ENCODE data around the gene FMO5. TPM values are rescaled to one million over a fixed set of nuclear protein-coding genes. Genes with fewer than 3 reads are reported as not detected.
"Not testable (repeated sequence)": the region's sequence is repeated elsewhere in the genome, so short reads cannot be mapped to it uniquely, and the experiment has no call there.

The FMO5 gene
- total RNA-seq, 2 donors from 2014 or later = 0.86 to 1.1 TPM

GRCh38 chr1:147243228-147243685 is 18.1 kb upstream of the FMO5 start:
- peaks cover 0 to 17% of the 10 kb centered on the region in 2 donors for H3K4me1 ChIP-seq
- no peak for DNase-seq (ENCODE audit: low spot score)
- H3K27ac ChIP-seq = peak overlapping the region; percentile 92 to 95
- H3K4me3 ChIP-seq = peak overlapping the region; percentile 87 to 94
- TF ChIP-seq, protein P1, sequence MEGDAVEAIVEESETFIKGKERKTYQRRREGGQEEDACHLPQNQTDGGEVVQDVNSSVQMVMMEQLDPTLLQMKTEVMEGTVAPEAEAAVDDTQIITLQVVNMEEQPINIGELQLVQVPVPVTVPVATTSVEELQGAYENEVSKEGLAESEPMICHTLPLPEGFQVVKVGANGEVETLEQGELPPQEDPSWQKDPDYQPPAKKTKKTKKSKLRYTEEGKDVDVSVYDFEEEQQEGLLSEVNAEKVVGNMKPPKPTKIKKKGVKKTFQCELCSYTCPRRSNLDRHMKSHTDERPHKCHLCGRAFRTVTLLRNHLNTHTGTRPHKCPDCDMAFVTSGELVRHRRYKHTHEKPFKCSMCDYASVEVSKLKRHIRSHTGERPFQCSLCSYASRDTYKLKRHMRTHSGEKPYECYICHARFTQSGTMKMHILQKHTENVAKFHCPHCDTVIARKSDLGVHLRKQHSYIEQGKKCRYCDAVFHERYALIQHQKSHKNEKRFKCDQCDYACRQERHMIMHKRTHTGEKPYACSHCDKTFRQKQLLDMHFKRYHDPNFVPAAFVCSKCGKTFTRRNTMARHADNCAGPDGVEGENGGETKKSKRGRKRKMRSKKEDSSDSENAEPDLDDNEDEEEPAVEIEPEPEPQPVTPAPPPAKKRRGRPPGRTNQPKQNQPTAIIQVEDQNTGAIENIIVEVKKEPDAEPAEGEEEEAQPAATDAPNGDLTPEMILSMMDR (IDR thresholded peaks at IDR 0.05) = no peak
- H3K36me3 ChIP-seq = no peaks in the 10 kb centered on the region
- no peaks in the 10 kb centered on the region for H3K27me3 ChIP-seq
- no peaks in the 10 kb centered on the region for H3K9me3 ChIP-seq

GRCh38 chr1:147242449-147243227 is 17.5 kb upstream of the FMO5 start, which contains the start of gene CHD1L:
TSS of gene CHD1L (plus strand) at chr1:147242684. CDS start at chr1:147242704, 20 bp downstream.
- peak within 1 kb of the TSS; percentile 92 to 95 for H3K27ac ChIP-seq
- H3K4me1 ChIP-seq = peaks cover 0 to 17% of the 10 kb centered on the region in 2 donors
- H3K27me3 ChIP-seq = no peaks in the 10 kb centered on the region
- no peaks in the 10 kb centered on the region for H3K9me3 ChIP-seq
- peak; percentile 95 for DNase-seq (ENCODE audit: low spot score)
- TF ChIP-seq, protein P1 (IDR thresholded peaks at IDR 0.05) = peak; percentile 76 to 77
- H3K4me3 ChIP-seq = peak within 1 kb of the TSS; percentile 87 to 94
- H3K36me3 ChIP-seq = no peaks in the 10 kb centered on the region

DNA sequence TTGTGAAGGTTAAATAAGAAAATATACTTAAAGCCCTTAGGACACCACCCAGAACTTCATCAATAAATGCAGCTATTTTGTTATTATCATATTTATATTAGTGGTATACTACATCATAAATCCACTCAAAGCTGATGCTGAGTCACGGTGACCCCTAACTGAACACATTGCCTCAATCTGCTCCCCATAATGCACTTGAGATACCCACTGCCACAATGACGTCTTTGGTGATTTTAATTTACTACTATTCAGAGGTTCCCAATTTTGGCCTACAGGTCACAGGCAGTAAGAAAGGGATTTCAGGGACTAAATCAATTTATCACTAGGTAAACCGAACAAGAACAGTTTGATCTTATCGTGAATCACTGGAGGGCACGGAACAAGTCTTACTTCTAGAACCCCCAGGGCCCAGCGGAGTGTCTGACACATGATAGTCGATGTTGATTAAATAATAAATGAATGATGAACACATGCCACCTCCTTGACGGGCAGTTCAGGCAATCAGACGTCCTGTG is 16.9 kb upstream of the FMO5 start:
- Histone ChIP-seq H3K27ac (peak overlapping the region; percentile 92 to 95), H3K36me3 (no peaks in the 10 kb centered on the region), H3K4me3 (peak overlapping the region; percentile 87 to 94), H3K27me3 (no peaks in the 10 kb centered on the region), H3K9me3 (no peaks in the 10 kb centered on the region), H3K4me1 (peaks cover 0 to 11% of the 10 kb centered on the region in 2 donors)
- TF ChIP-seq, protein P1 (IDR thresholded peaks at IDR 0.05) = no peak
- DNase-seq (ENCODE audit: low spot score) = no peak

DNA sequence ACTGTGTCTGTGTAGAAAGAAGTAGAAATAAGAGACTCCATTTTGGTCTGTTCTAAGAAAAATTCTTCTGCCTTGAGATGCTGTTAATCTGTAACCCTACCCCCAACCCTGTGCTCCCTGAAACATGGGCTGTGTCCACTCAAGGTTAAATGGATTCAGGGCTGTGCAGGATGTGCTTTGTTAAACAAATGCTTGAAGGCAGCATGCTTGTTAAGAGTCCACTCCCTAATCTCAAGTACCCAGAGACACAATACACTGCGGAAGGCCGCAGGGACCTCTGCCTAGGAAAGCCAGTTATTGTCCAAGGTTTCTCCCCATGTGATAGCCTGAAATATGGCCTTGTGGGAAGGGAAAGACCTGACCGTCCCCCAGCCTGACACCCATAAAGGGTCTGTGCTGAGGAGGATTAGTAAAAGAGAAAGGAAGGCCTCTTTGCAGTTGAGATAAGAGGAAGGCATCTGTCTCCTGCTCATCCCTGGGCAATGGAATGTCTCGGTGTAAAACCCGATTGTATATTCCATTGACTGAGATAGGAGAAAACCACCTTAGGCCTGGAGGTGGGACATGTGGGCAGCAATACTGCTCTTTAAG is 15.1 kb upstream of the FMO5 start:
- H3K36me3 ChIP-seq; H3K4me1 ChIP-seq; H3K4me3 ChIP-seq; H3K9me3 ChIP-seq; H3K27ac ChIP-seq; DNase-seq (ENCODE audit: low spot score); H3K27me3 ChIP-seq: not testable (repeated sequence)

GRCh38 chr1:147238925-147239820 is 14.0 kb upstream of the FMO5 start:
- Histone ChIP-seq H3K4me3 (no peak overlapping the region), H3K4me1 (peaks cover 0 to 6% of the 10 kb centered on the region in 2 donors), H3K36me3 (no peaks in the 10 kb centered on the region), H3K27ac (no peak overlapping the region), H3K9me3 (no peaks in the 10 kb centered on the region), H3K27me3 (no peaks in the 10 kb centered on the region)
- DNase-seq (ENCODE audit: low spot score) = no peak
- TF ChIP-seq, protein P1 (IDR thresholded peaks at IDR 0.05) = no peak

Measured in right atrium auricular region (tissue), 2 donors.